HUES6 (cell line): ENCODE measurements around the gene PRSS33.

Source experiments
- H3K27ac ChIP-seq: 2 replicates; pipeline ENCODE4 v1.7.0; 2013; ENCODE audit warnings: low read depth, mild to moderate bottlenecking, low read length, inconsistent platforms
- H3K27me3 ChIP-seq: 2 replicates; pipeline ENCODE4 v1.6.1; 2013; ENCODE audit warnings: low read length; ENCODE audit not compliant: control insufficient read depth, insufficient read depth
- H3K36me3 ChIP-seq: 2 replicates; pipeline ENCODE4 v1.6.1; 2013; ENCODE audit warnings: low read length; ENCODE audit not compliant: control insufficient read depth, insufficient read depth
- H3K4me1 ChIP-seq: 2 replicates; pipeline ENCODE4 v1.6.1; 2013; ENCODE audit warnings: low read length; ENCODE audit not compliant: control insufficient read depth, insufficient read depth
- H3K4me3 ChIP-seq: 2 replicates; pipeline ENCODE4 v1.5.1; 2013; ENCODE audit warnings: low read depth, low read length
- H3K9ac ChIP-seq: one replicate; pipeline ENCODE4 v1.6.1; 2013; ENCODE audit warnings: mild to moderate bottlenecking, low read length
- H3K9me3 ChIP-seq: 2 replicates; pipeline ENCODE4 v1.6.1; 2013; ENCODE audit warnings: low read depth, low read length; ENCODE audit not compliant: control insufficient read depth, insufficient read depth

PRSS33 gene

DNA sequence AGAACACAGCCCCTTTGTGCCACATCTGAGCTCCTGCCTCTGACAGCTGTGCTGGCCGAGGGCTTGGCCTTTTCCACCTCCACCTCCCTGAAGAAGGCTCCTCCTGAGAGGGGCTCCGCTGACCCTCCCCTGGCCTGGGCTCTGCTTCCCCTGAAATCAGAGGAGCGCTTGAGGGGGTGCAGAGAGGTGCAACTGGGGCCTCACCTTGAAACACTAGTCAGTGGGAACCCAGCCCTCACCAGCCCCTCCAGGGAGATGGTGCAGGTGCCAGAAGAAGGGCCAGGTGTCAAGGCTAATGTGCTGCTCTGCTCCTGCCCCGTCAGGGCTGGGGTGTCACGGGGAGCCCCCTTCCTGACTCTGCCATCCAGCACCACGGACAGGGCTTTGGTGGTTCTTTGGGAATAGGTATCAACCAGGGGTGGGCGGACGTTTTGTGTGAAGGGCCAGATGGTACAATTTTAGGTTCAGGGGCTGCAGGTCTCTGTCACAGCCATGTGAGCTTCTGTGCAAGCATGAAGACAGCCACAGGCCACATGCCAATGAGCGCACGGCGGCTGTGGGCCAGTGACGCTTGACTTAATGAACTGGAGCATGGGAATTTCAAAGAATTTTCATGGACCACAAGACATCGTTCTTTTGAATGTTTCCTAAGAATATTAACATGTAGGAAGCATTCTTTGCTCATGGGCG is 40.6 kb upstream of the PRSS33 start:
- no peaks in the 10 kb centered on the region for H3K27me3 ChIP-seq
- H3K4me1 ChIP-seq, result peaks cover 5% of the 10 kb centered on the region; the same call in 1 of the 2 replicates
- no peaks in the 10 kb centered on the region for H3K9me3 ChIP-seq
- no peaks in the 10 kb centered on the region for H3K36me3 ChIP-seq
- H3K9ac ChIP-seq, result no peak overlapping the region
- no peak overlapping the region for H3K4me3 ChIP-seq
- H3K27ac ChIP-seq, result no peak overlapping the region

DNA sequence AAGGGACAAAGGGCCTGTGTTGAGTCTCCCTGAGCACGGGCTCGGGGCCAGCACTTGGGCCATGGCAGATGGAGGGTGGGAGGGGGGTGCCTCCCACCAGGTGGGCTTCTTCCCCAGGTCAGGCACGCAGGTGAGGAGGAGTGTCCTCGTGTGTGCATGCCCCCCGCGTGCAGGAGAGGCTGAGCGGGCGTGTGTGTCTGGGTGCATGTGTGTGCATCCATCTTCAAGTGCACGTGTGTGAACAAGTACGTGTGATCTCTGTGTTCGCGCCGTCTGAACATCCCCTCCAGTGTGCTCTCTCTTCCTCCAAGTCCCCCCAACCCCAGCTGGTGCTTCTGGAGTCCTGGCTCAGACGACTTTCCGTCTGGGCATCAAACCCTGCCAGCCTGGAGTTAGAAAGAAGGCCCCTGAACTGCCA is 40.0 kb upstream of the PRSS33 start:
- no peak overlapping the region for H3K4me3 ChIP-seq
- H3K9me3 ChIP-seq, result no peaks in the 10 kb centered on the region
- H3K9ac ChIP-seq, result no peak overlapping the region
- peaks cover 5% of the 10 kb centered on the region; the same call in 1 of the 2 replicates for H3K4me1 ChIP-seq
- H3K36me3 ChIP-seq, result no peaks in the 10 kb centered on the region
- no peak overlapping the region for H3K27ac ChIP-seq
- H3K27me3 ChIP-seq, result no peaks in the 10 kb centered on the region

DNA sequence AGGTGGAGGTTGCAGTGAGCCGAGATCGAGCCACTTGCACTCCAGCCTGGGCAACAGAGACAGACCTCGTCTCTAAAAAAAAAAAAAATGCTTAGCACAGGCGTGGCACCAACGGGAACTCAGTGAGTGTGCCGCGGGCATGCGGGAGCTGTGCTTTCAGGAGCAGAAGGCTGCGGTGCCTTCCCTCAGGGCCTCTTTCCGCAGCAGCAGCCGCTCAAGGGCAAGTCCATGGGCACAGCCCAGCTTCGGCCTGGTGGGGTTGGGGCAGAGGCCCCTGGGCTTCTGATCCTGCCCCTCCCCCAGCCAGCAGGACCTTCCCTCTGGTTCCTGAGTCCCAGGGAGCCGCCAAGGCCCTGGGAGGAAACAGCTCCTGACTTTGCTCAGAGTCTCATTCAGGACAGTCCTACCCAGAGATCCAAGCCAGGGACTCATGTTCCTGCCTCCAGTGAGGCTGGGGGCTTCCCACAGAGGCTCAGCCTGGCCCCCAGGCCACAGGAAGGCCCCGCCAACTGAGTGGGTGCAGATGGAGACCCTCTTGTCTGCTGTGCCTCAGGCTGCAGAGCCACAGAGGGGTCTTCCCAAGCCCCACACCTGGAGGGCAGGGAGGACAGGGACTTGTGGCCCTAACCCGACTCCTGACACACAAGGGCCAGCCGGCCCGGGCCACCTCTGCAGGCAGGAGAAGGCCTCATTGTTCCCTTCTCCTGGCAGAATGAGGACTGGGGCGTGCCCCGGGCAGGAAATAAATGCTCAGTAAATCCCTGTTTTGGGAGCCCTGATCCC is 39.4 kb upstream of the PRSS33 start:
- H3K4me1 ChIP-seq, result peaks cover 5% of the 10 kb centered on the region; the same call in 1 of the 2 replicates
- H3K27ac ChIP-seq, result no peak overlapping the region

DNA sequence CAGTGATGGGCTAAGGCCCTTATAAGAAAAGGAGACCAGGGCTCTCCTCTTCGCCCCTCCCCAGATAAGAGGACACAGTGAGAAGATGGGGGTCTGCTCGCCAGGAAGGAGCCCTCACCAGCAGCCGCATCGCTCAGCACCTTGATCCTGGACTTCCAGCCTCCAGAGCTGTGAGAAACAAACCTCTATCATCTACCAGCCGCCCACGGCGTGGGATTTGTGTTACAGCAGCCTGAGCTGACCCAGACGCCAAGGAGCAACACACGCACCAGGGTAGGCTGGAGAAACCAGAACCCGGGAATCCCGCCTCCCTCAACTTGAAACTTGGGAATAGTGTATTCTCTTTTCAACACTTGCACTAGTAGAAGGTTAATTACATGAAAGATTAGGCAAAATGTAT is 38.5 kb upstream of the PRSS33 start:
- Histone ChIP-seq H3K27ac (no peak overlapping the region), H3K36me3 (no peaks in the 10 kb centered on the region), H3K9me3 (no peaks in the 10 kb centered on the region), H3K4me1 (peaks cover 5% of the 10 kb centered on the region; the same call in 1 of the 2 replicates), H3K9ac (no peak overlapping the region), H3K27me3 (no peaks in the 10 kb centered on the region), H3K4me3 (no peak overlapping the region)

More for the DNA sequence above, 39.4 kb upstream of the PRSS33 start:
- Histone ChIP-seq H3K9ac (no peak overlapping the region), H3K36me3 (no peaks in the 10 kb centered on the region), H3K27me3 (no peaks in the 10 kb centered on the region), H3K9me3 (no peaks in the 10 kb centered on the region), H3K4me3 (no peak overlapping the region)

DNA sequence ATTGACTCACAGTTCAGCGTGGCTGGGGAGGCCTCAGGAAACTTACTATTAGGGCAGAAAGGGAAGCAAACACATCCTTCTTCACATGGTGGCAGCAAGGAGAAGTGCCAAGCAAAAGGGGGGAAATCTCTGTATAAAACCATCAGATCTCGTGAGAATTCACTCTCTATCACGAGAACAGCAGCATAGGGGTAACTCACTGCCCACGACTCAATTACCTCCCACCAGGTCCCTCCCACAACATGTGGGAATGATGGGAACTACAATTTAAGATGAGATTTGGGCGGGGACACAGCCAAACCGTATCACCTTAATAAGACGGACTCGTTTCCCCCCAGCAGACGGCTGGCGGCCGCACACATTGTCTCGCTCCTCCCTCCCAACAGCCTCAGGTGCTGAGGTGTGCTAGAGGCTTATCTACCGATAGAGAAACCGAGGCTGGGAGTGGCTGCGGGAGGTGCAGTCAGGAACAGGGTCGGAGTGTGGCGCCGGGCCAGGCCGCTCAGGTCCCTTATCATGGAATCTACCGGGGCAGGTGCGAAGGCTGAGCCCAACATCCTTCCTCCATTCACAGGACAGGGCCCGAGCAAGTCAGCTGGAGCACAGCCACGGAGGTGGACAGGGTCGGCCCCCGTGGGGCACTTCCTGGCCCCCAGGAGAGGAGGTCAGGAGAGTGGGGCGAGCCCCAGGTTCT is 37.8 kb upstream of the PRSS33 start:
- H3K27me3 ChIP-seq, result no peaks in the 10 kb centered on the region
- H3K36me3 ChIP-seq, result no peaks in the 10 kb centered on the region
- no peak overlapping the region for H3K4me3 ChIP-seq
- H3K27ac ChIP-seq, result no peak overlapping the region
- H3K9ac ChIP-seq, result no peak overlapping the region
- no peaks in the 10 kb centered on the region for H3K9me3 ChIP-seq
- H3K4me1 ChIP-seq, result peaks cover 5% of the 10 kb centered on the region; the same call in 1 of the 2 replicates

DNA sequence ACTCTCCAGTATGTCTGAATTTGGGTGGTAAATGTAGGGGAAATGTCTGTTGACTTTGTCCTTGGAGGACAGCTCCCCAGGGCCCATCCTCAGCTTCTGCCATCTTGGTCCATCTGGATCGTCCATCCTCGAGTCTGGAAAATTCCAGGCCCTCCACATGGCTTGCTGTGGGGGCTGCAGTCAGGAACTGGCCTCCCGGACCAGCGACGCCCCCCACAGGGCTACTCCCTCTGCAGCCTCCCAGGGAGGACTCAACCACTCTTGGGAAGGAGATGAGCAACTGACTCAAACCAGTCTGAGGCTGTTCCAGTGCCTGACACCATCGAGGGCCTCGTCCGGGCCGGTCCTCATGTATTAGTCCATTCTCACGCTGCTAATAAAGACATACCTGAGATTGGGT is 37.3 kb upstream of the PRSS33 start:
- Histone ChIP-seq H3K9ac (no peak overlapping the region), H3K4me3 (no peak overlapping the region), H3K9me3 (no peaks in the 10 kb centered on the region), H3K4me1 (peaks cover 5% of the 10 kb centered on the region; the same call in 1 of the 2 replicates), H3K36me3 (no peaks in the 10 kb centered on the region), H3K27me3 (no peaks in the 10 kb centered on the region), H3K27ac (no peak overlapping the region)

DNA sequence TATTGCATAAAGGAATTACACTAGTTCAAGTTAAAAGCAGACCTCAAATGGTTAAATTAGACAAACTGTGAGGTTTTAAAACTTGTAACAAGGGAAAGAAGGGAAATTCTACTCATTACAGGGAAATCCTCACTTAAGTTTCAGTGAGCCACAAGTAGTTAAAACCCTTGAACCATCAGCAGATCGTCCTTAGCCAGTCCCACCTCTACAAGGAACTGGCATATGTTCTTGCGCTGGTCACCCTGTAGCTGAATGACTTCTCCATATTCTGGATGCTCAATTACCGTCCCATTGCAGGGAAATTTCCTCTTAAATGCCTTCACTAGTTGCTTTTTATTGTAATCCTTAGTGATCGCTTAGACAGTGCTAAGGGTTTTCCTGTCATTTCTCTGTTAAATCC is 35.1 kb upstream of the PRSS33 start:
- Histone ChIP-seq H3K4me3 (no peak overlapping the region), H3K27me3 (no peaks in the 10 kb centered on the region)

DNA sequence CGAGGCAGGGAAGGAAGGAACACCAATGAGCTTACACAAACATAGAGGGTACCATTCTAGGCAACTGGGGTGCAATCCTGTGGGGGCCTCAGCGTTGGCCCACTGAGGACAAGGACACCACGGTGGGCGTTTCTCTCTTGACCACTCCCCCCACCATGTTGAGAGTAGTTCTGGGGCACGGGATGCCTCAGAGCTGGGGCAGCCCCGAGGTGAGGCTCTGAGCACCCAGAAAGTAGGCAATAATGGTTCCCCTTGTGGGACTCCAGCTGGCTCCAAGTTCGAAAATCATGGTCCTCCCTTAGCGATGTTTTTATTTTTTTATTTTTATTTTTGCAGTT is 34.8 kb upstream of the PRSS33 start:
- H3K27me3 ChIP-seq, result no peaks in the 10 kb centered on the region
- no peak overlapping the region for H3K4me3 ChIP-seq
- no peak overlapping the region for H3K9ac ChIP-seq
- H3K27ac ChIP-seq, result no peak overlapping the region
- H3K9me3 ChIP-seq, result no peaks in the 10 kb centered on the region
- H3K36me3 ChIP-seq, result no peaks in the 10 kb centered on the region
- H3K4me1 ChIP-seq, result peaks cover 5% of the 10 kb centered on the region; the same call in 1 of the 2 replicates

More for the DNA sequence above, 35.1 kb upstream of the PRSS33 start:
- H3K9me3 ChIP-seq, result no peaks in the 10 kb centered on the region
- H3K9ac ChIP-seq, result no peak overlapping the region
- H3K36me3 ChIP-seq, result no peaks in the 10 kb centered on the region
- H3K4me1 ChIP-seq, result peaks cover 5% of the 10 kb centered on the region; the same call in 1 of the 2 replicates
- H3K27ac ChIP-seq, result no peak overlapping the region

DNA sequence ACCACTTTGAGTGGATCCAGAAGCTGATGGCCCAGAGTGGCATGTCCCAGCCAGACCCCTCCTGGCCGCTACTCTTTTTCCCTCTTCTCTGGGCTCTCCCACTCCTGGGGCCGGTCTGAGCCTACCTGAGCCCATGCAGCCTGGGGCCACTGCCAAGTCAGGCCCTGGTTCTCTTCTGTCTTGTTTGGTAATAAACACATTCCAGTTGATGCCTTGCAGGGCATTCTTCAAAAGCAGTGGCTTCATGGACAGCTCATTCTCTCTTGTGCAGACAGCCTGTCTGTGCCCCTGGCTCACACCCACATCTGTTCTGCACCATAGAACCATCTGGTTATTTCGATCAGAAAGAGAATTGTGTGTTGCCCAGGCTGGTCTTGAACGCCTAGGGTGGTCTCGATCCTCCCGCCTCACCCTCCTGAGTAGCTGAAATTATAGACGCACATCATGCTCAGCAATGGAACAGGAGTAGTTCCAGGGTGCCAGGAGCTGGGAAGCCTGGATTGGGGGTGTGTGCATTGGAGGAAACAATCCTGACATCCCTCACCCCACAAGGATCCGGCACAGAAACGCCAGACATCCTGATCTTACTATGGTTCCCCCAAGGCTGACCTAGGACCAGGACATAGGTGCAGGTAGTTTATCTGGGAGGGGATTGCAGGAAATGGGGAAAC is 34.3 kb upstream of the PRSS33 start:
- H3K9me3 ChIP-seq, result no peaks in the 10 kb centered on the region
- H3K9ac ChIP-seq, result no peak overlapping the region
- H3K4me1 ChIP-seq, result peaks cover 1% of the 10 kb centered on the region; the same call in 1 of the 2 replicates
- H3K4me3 ChIP-seq, result no peak overlapping the region
- H3K27ac ChIP-seq, result no peak overlapping the region
- H3K36me3 ChIP-seq, result no peaks in the 10 kb centered on the region
- H3K27me3 ChIP-seq, result no peaks in the 10 kb centered on the region

DNA sequence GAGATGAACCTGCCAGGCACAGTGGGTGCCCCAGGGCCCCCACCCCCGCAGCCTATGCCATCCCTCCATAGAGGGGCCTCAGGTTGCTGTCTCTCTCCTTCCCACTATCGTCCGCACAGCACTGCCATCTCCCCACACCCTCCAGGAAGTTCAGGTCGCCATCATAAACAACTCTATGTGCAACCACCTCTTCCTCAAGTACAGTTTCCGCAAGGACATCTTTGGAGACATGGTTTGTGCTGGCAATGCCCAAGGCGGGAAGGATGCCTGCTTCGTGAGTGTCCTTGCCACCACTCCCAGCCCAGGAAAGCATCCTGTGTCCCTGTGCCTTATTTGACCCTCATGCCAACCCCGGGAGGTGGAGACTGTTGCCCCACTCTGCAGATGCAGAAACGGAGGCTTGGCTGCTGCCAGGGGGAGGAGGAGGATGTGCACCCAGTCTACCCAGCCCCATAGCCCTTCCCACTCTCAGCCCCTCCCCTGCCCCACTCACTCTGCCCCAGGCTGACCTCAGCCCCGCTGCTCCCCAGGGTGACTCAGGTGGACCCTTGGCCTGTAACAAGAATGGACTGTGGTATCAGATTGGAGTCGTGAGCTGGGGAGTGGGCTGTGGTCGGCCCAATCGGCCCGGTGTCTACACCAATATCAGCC is 33.6 kb upstream of the PRSS33 start:
- H3K27ac ChIP-seq, result no peak overlapping the region
- H3K27me3 ChIP-seq, result no peaks in the 10 kb centered on the region
- no peak overlapping the region for H3K9ac ChIP-seq
- H3K4me3 ChIP-seq, result no peak overlapping the region
- no peaks in the 10 kb centered on the region for H3K4me1 ChIP-seq
- H3K36me3 ChIP-seq, result no peaks in the 10 kb centered on the region
- H3K9me3 ChIP-seq, result no peaks in the 10 kb centered on the region
